GF-D8 (cell line): ENCODE data around the gene TESMIN.

Experiments
- DNase-seq: peaks from one replicate; lab custom pipeline; 2025; lab: John Stamatoyannopoulos, UW

TESMIN gene

DNA sequence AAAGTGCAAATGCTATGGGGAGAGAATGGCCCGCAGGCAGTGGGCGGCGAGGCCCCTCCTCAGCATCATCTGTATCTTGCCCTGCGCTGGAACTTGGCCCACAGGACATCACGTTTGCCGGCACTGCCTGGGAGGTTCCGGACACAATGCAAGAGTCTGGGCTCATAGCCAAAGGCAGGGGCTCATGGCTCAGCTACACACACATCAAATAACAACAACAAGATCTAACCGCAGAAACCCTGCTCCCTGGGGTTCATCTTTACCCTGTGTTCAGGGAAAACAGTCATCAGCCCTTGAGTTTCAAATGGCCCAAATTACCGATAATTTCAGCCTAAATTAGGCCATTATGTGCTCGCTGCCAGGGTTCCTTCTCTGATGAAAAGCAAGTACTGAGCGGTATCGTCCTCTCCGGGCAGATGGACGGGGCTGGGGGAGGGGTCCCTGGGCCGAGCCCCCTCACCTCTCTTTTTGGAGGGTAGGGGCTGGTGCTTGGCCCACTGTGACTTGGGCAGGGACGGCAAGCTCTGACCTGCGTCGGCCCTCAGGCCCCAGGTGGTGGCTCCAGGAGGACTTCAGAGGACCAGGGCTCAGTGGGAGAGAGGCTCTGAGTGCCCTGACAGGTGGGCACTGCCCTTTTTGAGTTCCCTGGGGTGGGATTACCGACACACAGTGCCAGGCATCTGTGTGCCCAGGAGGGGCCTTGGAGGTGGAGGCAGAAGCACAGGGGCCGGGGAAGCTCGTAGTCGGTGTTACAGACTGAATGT, 92.0 kb downstream of the TESMIN start:
- no peak for DNase-seq

- no peak for DNase-seq
Measured at GRCh38 chr11:68658661-68659060, 92.7 kb downstream of the TESMIN start.

DNA sequence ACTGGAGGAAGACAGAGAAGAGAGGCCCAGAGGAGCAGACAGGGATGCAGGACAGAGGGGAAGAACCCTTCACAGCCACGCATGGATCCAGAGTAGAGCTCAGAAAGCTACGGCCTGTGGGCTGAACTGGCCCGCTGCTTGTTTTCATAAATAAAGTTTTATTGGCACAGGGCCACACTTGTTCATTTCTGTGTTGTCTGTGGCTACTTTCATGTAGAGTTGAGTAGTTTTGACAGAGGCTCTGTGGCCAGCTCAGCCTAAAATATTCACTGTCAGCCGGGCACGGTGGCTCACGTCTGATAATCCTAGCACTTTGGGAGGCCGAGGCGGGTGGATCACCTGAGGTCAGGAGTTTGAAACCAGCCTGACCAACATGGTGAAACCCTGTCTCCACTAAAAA, 93.2 kb downstream of the TESMIN start:
- DNase-seq = no peak
